ENCODE measurements around the gene TGFBRAP1.

TGFBRAP1 gene

GRCh38 chr2:105325389-105325963 is 4.1 kb downstream of the TGFBRAP1 start:
- DNase-seq (ENCODE audit: insufficient read length) = no peak
- FAIRE-seq = no peak

GRCh38 chr2:105324732-105325131 is 4.8 kb downstream of the TGFBRAP1 start:
- no peak for DNase-seq (ENCODE audit: insufficient read length)
- TF ChIP-seq POLR2A (IDR thresholded peaks at IDR 0.05; ENCODE audit: low read depth, low read length) = no peak
- TF ChIP-seq POLR2AphosphoS5 (IDR thresholded peaks at IDR 0.05; ENCODE audit: low read depth, low read length) = no peak
- TF ChIP-seq TAF1 (IDR thresholded peaks at IDR 0.05; ENCODE audit: borderline replicate concordance, low read depth, low read length) = no peak
- FAIRE-seq = no peak

More at GRCh38 chr2:105325389-105325963, 4.1 kb downstream of the TGFBRAP1 start:
- TF ChIP-seq POLR2A (IDR thresholded peaks at IDR 0.05; ENCODE audit: low read depth, low read length) (no peak), POLR2AphosphoS5 (IDR thresholded peaks at IDR 0.05; ENCODE audit: low read depth, low read length) (no peak), TAF1 (IDR thresholded peaks at IDR 0.05; ENCODE audit: borderline replicate concordance, low read depth, low read length) (no peak)

- no peak for FAIRE-seq
- no peak for DNase-seq (ENCODE audit: insufficient read length)
- TF ChIP-seq POLR2A (IDR thresholded peaks at IDR 0.05; ENCODE audit: low read depth, low read length) (no peak), TAF1 (IDR thresholded peaks at IDR 0.05; ENCODE audit: borderline replicate concordance, low read depth, low read length) (no peak), POLR2AphosphoS5 (IDR thresholded peaks at IDR 0.05; ENCODE audit: low read depth, low read length) (no peak)
Measured at GRCh38 chr2:105324101-105324500, 5.4 kb downstream of the TGFBRAP1 start.

GRCh38 chr2:105323111-105323510 is 6.4 kb downstream of the TGFBRAP1 start:
- no peak for DNase-seq (ENCODE audit: insufficient read length)
- no peak for FAIRE-seq
- TF ChIP-seq POLR2AphosphoS5 (IDR thresholded peaks at IDR 0.05; ENCODE audit: low read depth, low read length) (no peak), POLR2A (IDR thresholded peaks at IDR 0.05; ENCODE audit: low read depth, low read length) (no peak), TAF1 (IDR thresholded peaks at IDR 0.05; ENCODE audit: borderline replicate concordance, low read depth, low read length) (no peak)

- FAIRE-seq = no peak
- no peak for DNase-seq (ENCODE audit: insufficient read length)
- no peak for TF ChIP-seq POLR2A (IDR thresholded peaks at IDR 0.05; ENCODE audit: low read depth, low read length)
- no peak for TF ChIP-seq POLR2AphosphoS5 (IDR thresholded peaks at IDR 0.05; ENCODE audit: low read depth, low read length)
- no peak for TF ChIP-seq TAF1 (IDR thresholded peaks at IDR 0.05; ENCODE audit: borderline replicate concordance, low read depth, low read length)
Measured at GRCh38 chr2:105321875-105322646, 7.5 kb downstream of the TGFBRAP1 start.

- TF ChIP-seq POLR2A (IDR thresholded peaks at IDR 0.05; ENCODE audit: low read depth, low read length) (no peak), TAF1 (IDR thresholded peaks at IDR 0.05; ENCODE audit: borderline replicate concordance, low read depth, low read length) (no peak), POLR2AphosphoS5 (IDR thresholded peaks at IDR 0.05; ENCODE audit: low read depth, low read length) (no peak)
- FAIRE-seq (no peak), DNase-seq (ENCODE audit: insufficient read length) (no peak)
Measured at GRCh38 chr2:105320651-105321215, 8.8 kb downstream of the TGFBRAP1 start.

- no peak for DNase-seq (ENCODE audit: insufficient read length)
- no peak for FAIRE-seq
- TF ChIP-seq POLR2A (IDR thresholded peaks at IDR 0.05; ENCODE audit: low read depth, low read length) = no peak
- no peak for TF ChIP-seq TAF1 (IDR thresholded peaks at IDR 0.05; ENCODE audit: borderline replicate concordance, low read depth, low read length)
- no peak for TF ChIP-seq POLR2AphosphoS5 (IDR thresholded peaks at IDR 0.05; ENCODE audit: low read depth, low read length)
Measured at GRCh38 chr2:105317937-105318336, 11.6 kb downstream of the TGFBRAP1 start.

GRCh38 chr2:105315314-105315713 is 14.2 kb downstream of the TGFBRAP1 start:
- DNase-seq (ENCODE audit: insufficient read length) = no peak
- no peak for FAIRE-seq
- TF ChIP-seq POLR2AphosphoS5 (IDR thresholded peaks at IDR 0.05; ENCODE audit: low read depth, low read length) = no peak

GRCh38 chr2:105313877-105314276 is 15.7 kb downstream of the TGFBRAP1 start:
- TF ChIP-seq POLR2AphosphoS5 (IDR thresholded peaks at IDR 0.05; ENCODE audit: low read depth, low read length) = no peak
- TF ChIP-seq TAF1 (IDR thresholded peaks at IDR 0.05; ENCODE audit: borderline replicate concordance, low read depth, low read length) = no peak
- TF ChIP-seq POLR2A (IDR thresholded peaks at IDR 0.05; ENCODE audit: low read depth, low read length) = no peak
- DNase-seq (ENCODE audit: insufficient read length) (no peak), FAIRE-seq (no peak)

- DNase-seq (ENCODE audit: insufficient read length) (no peak), FAIRE-seq (no peak)
- TF ChIP-seq POLR2AphosphoS5 (IDR thresholded peaks at IDR 0.05; ENCODE audit: low read depth, low read length) (no peak), TAF1 (IDR thresholded peaks at IDR 0.05; ENCODE audit: borderline replicate concordance, low read depth, low read length) (no peak), POLR2A (IDR thresholded peaks at IDR 0.05; ENCODE audit: low read depth, low read length) (no peak)
Measured at GRCh38 chr2:105309147-105309545, 20.4 kb downstream of the TGFBRAP1 start.

- DNase-seq (ENCODE audit: insufficient read length) (no peak), FAIRE-seq (no peak)
- TF ChIP-seq TAF1 (IDR thresholded peaks at IDR 0.05; ENCODE audit: borderline replicate concordance, low read depth, low read length) (no peak), POLR2A (IDR thresholded peaks at IDR 0.05; ENCODE audit: low read depth, low read length) (no peak), POLR2AphosphoS5 (IDR thresholded peaks at IDR 0.05; ENCODE audit: low read depth, low read length) (no peak)
Measured at GRCh38 chr2:105308382-105309146, 21.0 kb downstream of the TGFBRAP1 start.

Data from GM12892 (cell line).